HG03469 (cell line): ENCODE data around the gene LSM11.
"Not testable (repeated sequence)": the region's sequence is repeated elsewhere in the genome, so short reads cannot be mapped to it uniquely, and the experiment has no call there.

ENCODE experiments used
- ATAC-seq: cut with Tn5 transposase; IDR thresholded peaks from one replicate; pipeline ENCODE4 v1.9.1; 2021; ENCODE audit warnings: mild to moderate bottlenecking, moderate library complexity, moderate number of reproducible peaks; ENCODE audit not compliant: unreplicated experiment

Gene LSM11

GRCh38 chr5:157743163-157744050, at the start of gene LSM11:
Gene LSM11 (plus strand): TSS chr5:157743712. CDS start chr5:157743751, 39 bp downstream.
- peak; percentile 85 for ATAC-seq

- ATAC-seq = not testable (repeated sequence)
These were observed 49.7 kb upstream of the LSM11 start for GRCh38 chr5:157693816-157694215.

- ATAC-seq = not testable (repeated sequence)
These were observed 47.4 kb upstream of the LSM11 start for GRCh38 chr5:157696154-157696553.

- ATAC-seq = not testable (repeated sequence)
These were observed 44.8 kb upstream of the LSM11 start for GRCh38 chr5:157698674-157699073.

GRCh38 chr5:157703736-157704135, 39.8 kb upstream of the LSM11 start:
- no peak for ATAC-seq

GRCh38 chr5:157708866-157709265, 34.6 kb upstream of the LSM11 start:
- no peak for ATAC-seq

- ATAC-seq = no peak
These were observed 34.2 kb upstream of the LSM11 start for GRCh38 chr5:157709346-157709745.

GRCh38 chr5:157710431-157710830, 33.1 kb upstream of the LSM11 start:
- ATAC-seq = no peak

- no peak for ATAC-seq
These were observed 32.6 kb upstream of the LSM11 start for GRCh38 chr5:157710882-157711281.

- ATAC-seq = no peak
These were observed 29.5 kb upstream of the LSM11 start for GRCh38 chr5:157713830-157714595.

GRCh38 chr5:157714596-157714864, 29.0 kb upstream of the LSM11 start:
- no peak for ATAC-seq

GRCh38 chr5:157718519-157718918, 25.0 kb upstream of the LSM11 start:
- no peak for ATAC-seq

- no peak for ATAC-seq
These were observed 24.3 kb upstream of the LSM11 start for GRCh38 chr5:157719245-157719644.

GRCh38 chr5:157721159-157721558, 22.4 kb upstream of the LSM11 start:
- ATAC-seq = no peak

- ATAC-seq = not testable (repeated sequence)
These were observed 20.6 kb upstream of the LSM11 start for GRCh38 chr5:157722895-157723294.

GRCh38 chr5:157726607-157727006, 16.9 kb upstream of the LSM11 start:
- not testable (repeated sequence) for ATAC-seq

GRCh38 chr5:157727858-157728257, 15.7 kb upstream of the LSM11 start:
- not testable (repeated sequence) for ATAC-seq

GRCh38 chr5:157729858-157730257, 13.7 kb upstream of the LSM11 start:
- peak; percentile 70 for ATAC-seq

- no peak for ATAC-seq
These were observed 12.6 kb upstream of the LSM11 start for GRCh38 chr5:157730900-157731271.

GRCh38 chr5:157731272-157732129, 12.0 kb upstream of the LSM11 start, which contains the start of gene THG1L:
Gene THG1L (plus strand): TSS chr5:157731420. CDS start chr5:157731441, 21 bp downstream.
- ATAC-seq = peak; percentile 84

GRCh38 chr5:157732130-157732514, 11.4 kb upstream of the LSM11 start:
- no peak for ATAC-seq
